NT2/D1 (cell line): Measurements from ENCODE around the gene UBA52.

Experiments used
- SUZ12 ChIP-seq: IDR thresholded peaks from 2 replicates; pipeline ENCODE4 v1.6.1; 2011; ENCODE audit not compliant: insufficient read length, insufficient read depth; ENCODE audit errors: extremely low read depth
- YY1 ChIP-seq: IDR thresholded peaks from 2 replicates; pipeline ENCODE4 v1.6.1; 2011; ENCODE audit not compliant: insufficient read length, insufficient read depth
- ZNF274 ChIP-seq: IDR thresholded peaks from 2 replicates; pipeline ENCODE4 v1.6.1; 2011; ENCODE audit warnings: mild to moderate bottlenecking, low read depth, low read length

- TF ChIP-seq SUZ12 (no peak), YY1 (no peak), ZNF274 (no peak)
Measured at GRCh38 chr19:18594824-18595373, 23.2 kb downstream of the UBA52 start.
